ENCODE results near the gene SHLD2.
"Not testable (repeated sequence)": the region's sequence is repeated elsewhere in the genome, so short reads cannot be mapped to it uniquely, and the experiment has no call there.

Gene SHLD2

DNA sequence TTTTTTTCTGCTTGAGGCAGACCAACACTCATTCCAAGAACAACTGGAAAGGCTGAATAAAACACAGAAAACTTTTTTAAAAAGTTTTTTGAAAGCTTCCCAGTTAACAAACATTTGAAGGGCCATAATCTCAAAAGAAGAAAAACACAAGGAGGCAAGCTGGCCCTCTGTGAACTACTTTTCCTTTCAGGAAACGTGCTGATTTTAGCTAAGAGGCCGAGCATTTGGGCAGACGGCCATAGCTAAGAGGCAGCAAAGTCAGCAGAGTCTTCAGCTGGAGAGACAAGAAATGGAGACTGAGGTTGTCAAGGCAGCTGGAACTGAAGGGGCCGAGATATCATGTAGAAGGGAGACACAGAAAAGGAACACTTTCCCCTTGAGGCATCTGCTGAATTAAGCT lies 111.9 kb downstream of the SHLD2 start:
- H3K4me2 ChIP-seq (ENCODE audit: insufficient read depth, low read length, poor library complexity, severe bottlenecking); H2BK15ac ChIP-seq (ENCODE audit: low read length); H2AK5ac ChIP-seq (ENCODE audit: low read depth, low read length); H3K27me3 ChIP-seq (ENCODE audit: control insufficient read depth in 3 of 3, insufficient read depth in 3 of 3, low read depth in 1 of 3, low read length in 3 of 3); H3K36me3 ChIP-seq (replicated peaks in 1 of 2; ENCODE audit: control insufficient read depth in 2 of 2, insufficient read depth in 2 of 2, low read length in 2 of 2); H3K14ac ChIP-seq (ENCODE audit: low read length); H4K8ac ChIP-seq (ENCODE audit: low read depth, low read length); H3K4me3 ChIP-seq (ENCODE audit: low read length in 2 of 2); H2AFZ ChIP-seq (ENCODE audit: low read length); H2BK12ac ChIP-seq (ENCODE audit: low read length); H2BK120ac ChIP-seq (ENCODE audit: low read depth, low read length); H3K23ac ChIP-seq (ENCODE audit: low read depth, low read length, poor library complexity); H2BK5ac ChIP-seq (ENCODE audit: low read length); H3K4me1 ChIP-seq (ENCODE audit: control insufficient read depth in 2 of 2, insufficient read depth in 1 of 2, low read depth in 1 of 2, low read length in 2 of 2); H3K27ac ChIP-seq (replicated peaks; ENCODE audit: low read length); H3K79me1 ChIP-seq (ENCODE audit: low read depth, low read length); H3K9ac ChIP-seq (ENCODE audit: low read depth, low read length, poor library complexity); H3K4ac ChIP-seq (ENCODE audit: low read length); DNase-seq (ENCODE audit: low spot score); H3K9me3 ChIP-seq (replicated peaks in 1 of 2; ENCODE audit: control insufficient read depth in 2 of 2, insufficient read depth in 1 of 2, low read depth in 1 of 2, low read length in 2 of 2); H3K18ac ChIP-seq (ENCODE audit: low read length); H4K91ac ChIP-seq (ENCODE audit: low read depth, low read length, poor library complexity): not testable (repeated sequence)
- WGBS, 2 donors (ENCODE audit: extremely low coverage in 2 of 2, insufficient read length in 2 of 2, insufficient replicate concordance in 1 of 2): no CpG with 5 or more reads among the region's 4 CpGs

DNA sequence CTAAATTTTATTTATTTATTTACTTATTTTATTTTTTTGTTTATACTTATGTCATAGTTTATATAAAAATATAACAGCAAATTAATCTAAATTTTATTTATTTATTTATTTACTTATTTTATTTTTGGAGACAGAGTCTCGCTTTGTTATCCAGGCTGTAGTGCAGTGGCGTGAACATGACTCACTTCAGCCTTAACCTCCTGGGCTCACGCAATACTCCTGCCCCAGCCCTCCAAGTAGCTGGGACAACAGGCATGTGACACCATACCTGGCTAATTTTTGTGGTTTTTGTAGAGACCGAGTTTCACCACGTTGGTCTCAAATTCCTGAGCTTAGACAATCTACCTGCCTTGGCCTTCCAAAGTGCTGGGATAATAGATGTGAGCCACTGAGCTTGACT lies 115.3 kb downstream of the SHLD2 start:
- H3K79me1 ChIP-seq (ENCODE audit: low read depth, low read length); H2AK5ac ChIP-seq (ENCODE audit: low read depth, low read length); H3K9ac ChIP-seq (ENCODE audit: low read depth, low read length, poor library complexity); H3K4me2 ChIP-seq (ENCODE audit: insufficient read depth, low read length, poor library complexity, severe bottlenecking); H2BK5ac ChIP-seq (ENCODE audit: low read length); H2BK12ac ChIP-seq (ENCODE audit: low read length); H3K4me3 ChIP-seq (ENCODE audit: low read length in 2 of 2); H3K4ac ChIP-seq (ENCODE audit: low read length); H3K27ac ChIP-seq (replicated peaks; ENCODE audit: low read length); H2BK120ac ChIP-seq (ENCODE audit: low read depth, low read length); H4K8ac ChIP-seq (ENCODE audit: low read depth, low read length); H3K18ac ChIP-seq (ENCODE audit: low read length); H2BK15ac ChIP-seq (ENCODE audit: low read length); DNase-seq (ENCODE audit: low spot score); H2AFZ ChIP-seq (ENCODE audit: low read length); H4K91ac ChIP-seq (ENCODE audit: low read depth, low read length, poor library complexity); H3K27me3 ChIP-seq (ENCODE audit: control insufficient read depth in 3 of 3, insufficient read depth in 3 of 3, low read depth in 1 of 3, low read length in 3 of 3); H3K9me3 ChIP-seq (replicated peaks in 1 of 2; ENCODE audit: control insufficient read depth in 2 of 2, insufficient read depth in 1 of 2, low read depth in 1 of 2, low read length in 2 of 2); H3K36me3 ChIP-seq (replicated peaks in 1 of 2; ENCODE audit: control insufficient read depth in 2 of 2, insufficient read depth in 2 of 2, low read length in 2 of 2); H3K14ac ChIP-seq (ENCODE audit: low read length); H3K4me1 ChIP-seq (ENCODE audit: control insufficient read depth in 2 of 2, insufficient read depth in 1 of 2, low read depth in 1 of 2, low read length in 2 of 2); H3K23ac ChIP-seq (ENCODE audit: low read depth, low read length, poor library complexity): not testable (repeated sequence)
- WGBS, 2 donors (ENCODE audit: extremely low coverage in 2 of 2, insufficient read length in 2 of 2, insufficient replicate concordance in 1 of 2): no CpG with 5 or more reads among the region's 5 CpGs

DNA sequence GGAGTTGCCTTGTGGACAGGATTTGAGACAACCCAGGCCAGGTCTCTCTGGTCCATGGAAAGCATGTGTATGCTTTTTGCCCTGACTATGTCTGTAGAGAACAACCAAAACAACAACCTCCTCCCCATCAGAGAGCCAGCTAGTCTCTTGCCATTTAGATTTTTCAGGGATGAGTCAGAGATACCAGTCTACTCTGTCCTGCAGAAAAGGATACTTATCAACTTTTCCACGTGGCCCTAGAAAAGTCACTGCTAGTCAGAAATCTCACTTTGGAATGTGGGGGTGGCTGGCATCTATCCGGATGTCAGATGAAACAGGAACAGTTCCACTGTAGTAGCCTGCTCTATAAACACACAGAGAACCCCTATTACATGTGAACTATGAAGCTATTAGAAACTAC lies 116.8 kb downstream of the SHLD2 start:
- H2BK12ac ChIP-seq (ENCODE audit: low read length); H3K27ac ChIP-seq (replicated peaks; ENCODE audit: low read length); H2AFZ ChIP-seq (ENCODE audit: low read length); H3K9me3 ChIP-seq (replicated peaks in 1 of 2; ENCODE audit: control insufficient read depth in 2 of 2, insufficient read depth in 1 of 2, low read depth in 1 of 2, low read length in 2 of 2); H3K9ac ChIP-seq (ENCODE audit: low read depth, low read length, poor library complexity); H2AK5ac ChIP-seq (ENCODE audit: low read depth, low read length); H2BK5ac ChIP-seq (ENCODE audit: low read length); H3K36me3 ChIP-seq (replicated peaks in 1 of 2; ENCODE audit: control insufficient read depth in 2 of 2, insufficient read depth in 2 of 2, low read length in 2 of 2); H2BK15ac ChIP-seq (ENCODE audit: low read length); DNase-seq (ENCODE audit: low spot score); H3K27me3 ChIP-seq (ENCODE audit: control insufficient read depth in 3 of 3, insufficient read depth in 3 of 3, low read depth in 1 of 3, low read length in 3 of 3); H3K14ac ChIP-seq (ENCODE audit: low read length); H3K79me1 ChIP-seq (ENCODE audit: low read depth, low read length); H3K18ac ChIP-seq (ENCODE audit: low read length); H4K91ac ChIP-seq (ENCODE audit: low read depth, low read length, poor library complexity); H4K8ac ChIP-seq (ENCODE audit: low read depth, low read length); H3K4me1 ChIP-seq (ENCODE audit: control insufficient read depth in 2 of 2, insufficient read depth in 1 of 2, low read depth in 1 of 2, low read length in 2 of 2); H2BK120ac ChIP-seq (ENCODE audit: low read depth, low read length); H3K4me2 ChIP-seq (ENCODE audit: insufficient read depth, low read length, poor library complexity, severe bottlenecking); H3K23ac ChIP-seq (ENCODE audit: low read depth, low read length, poor library complexity); H3K4ac ChIP-seq (ENCODE audit: low read length); H3K4me3 ChIP-seq (ENCODE audit: low read length in 2 of 2): not testable (repeated sequence)
- WGBS, 2 donors (ENCODE audit: extremely low coverage in 2 of 2, insufficient read length in 2 of 2, insufficient replicate concordance in 1 of 2): no CpG with 5 or more reads among the region's 2 CpGs

DNA sequence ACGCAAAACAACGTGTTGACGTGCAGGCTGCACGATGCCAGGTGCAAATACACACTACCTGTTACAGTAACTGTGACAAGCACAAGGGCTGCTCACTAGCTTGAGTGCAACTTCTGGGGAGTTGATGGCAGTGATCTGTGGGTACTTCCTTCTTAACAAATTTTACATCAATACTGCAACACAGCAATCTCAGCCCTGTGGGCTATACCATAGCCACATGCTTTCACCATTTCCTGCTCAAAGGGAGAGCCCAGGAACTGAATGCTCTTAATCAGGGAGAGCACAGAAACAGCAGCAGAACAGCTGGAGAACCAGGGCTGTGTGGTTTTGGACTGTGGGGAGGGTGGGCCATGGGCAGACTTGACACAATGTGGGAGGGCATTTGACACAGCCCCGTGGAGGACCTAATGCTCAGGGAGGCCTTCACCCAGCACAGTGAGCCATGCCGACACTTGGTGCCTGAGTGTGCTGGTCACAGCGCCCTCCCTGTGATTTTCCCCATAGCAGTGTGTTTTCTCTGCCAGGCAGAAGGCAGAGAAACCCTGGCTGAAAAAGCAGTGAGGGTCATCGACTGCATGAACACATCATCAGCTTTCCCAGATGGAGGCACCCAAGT lies 118.3 kb downstream of the SHLD2 start:
- not testable (repeated sequence) for H3K79me1 ChIP-seq (ENCODE audit: low read depth, low read length); H3K4ac ChIP-seq (ENCODE audit: low read length); H3K9me3 ChIP-seq (replicated peaks in 1 of 2; ENCODE audit: control insufficient read depth in 2 of 2, insufficient read depth in 1 of 2, low read depth in 1 of 2, low read length in 2 of 2); H2BK15ac ChIP-seq (ENCODE audit: low read length); H3K23ac ChIP-seq (ENCODE audit: low read depth, low read length, poor library complexity); H3K4me2 ChIP-seq (ENCODE audit: insufficient read depth, low read length, poor library complexity, severe bottlenecking); H4K91ac ChIP-seq (ENCODE audit: low read depth, low read length, poor library complexity); H2BK5ac ChIP-seq (ENCODE audit: low read length); H3K18ac ChIP-seq (ENCODE audit: low read length); H3K14ac ChIP-seq (ENCODE audit: low read length); DNase-seq (ENCODE audit: low spot score); H3K4me1 ChIP-seq (ENCODE audit: control insufficient read depth in 2 of 2, insufficient read depth in 1 of 2, low read depth in 1 of 2, low read length in 2 of 2); H2AFZ ChIP-seq (ENCODE audit: low read length); H4K8ac ChIP-seq (ENCODE audit: low read depth, low read length); H3K36me3 ChIP-seq (replicated peaks in 1 of 2; ENCODE audit: control insufficient read depth in 2 of 2, insufficient read depth in 2 of 2, low read length in 2 of 2); H2AK5ac ChIP-seq (ENCODE audit: low read depth, low read length); H3K4me3 ChIP-seq (ENCODE audit: low read length in 2 of 2); H2BK12ac ChIP-seq (ENCODE audit: low read length); H2BK120ac ChIP-seq (ENCODE audit: low read depth, low read length); H3K27ac ChIP-seq (replicated peaks; ENCODE audit: low read length); H3K9ac ChIP-seq (ENCODE audit: low read depth, low read length, poor library complexity); H3K27me3 ChIP-seq (ENCODE audit: control insufficient read depth in 3 of 3, insufficient read depth in 3 of 3, low read depth in 1 of 3, low read length in 3 of 3)
- WGBS, 2 donors (ENCODE audit: extremely low coverage in 2 of 2, insufficient read length in 2 of 2, insufficient replicate concordance in 1 of 2): no CpG with 5 or more reads among the region's 8 CpGs

Data from neuronal stem cell (in vitro differentiated cells).